Right atrium auricular region (tissue), 2 donors: ENCODE results near the gene ENPP1. TPM values are rescaled to one million over a fixed set of nuclear protein-coding genes. Genes with fewer than 3 reads are reported as not detected.
A peak's percentile ranks its signal among the peaks of the same experiment; 100 is the strongest.

Source experiments
- DNase-seq: peaks from one replicate; pipeline ENCODE4 v3.0.0-alpha.2; 2019; ENCODE audit warnings: low spot score
- H3K27ac ChIP-seq, 2 donors: fragments of 200-600 bp; sonication (generic); 1 replicate in 1 of 2; 2 replicates in 1 of 2; pipeline ENCODE4 v1.5.1; 2016 to 2019
- H3K27me3 ChIP-seq, 2 donors: fragments of 200-600 bp; sonication (generic); one replicate each; pipeline versions ENCODE4 v1.5.1 to v1.6.0; 2017 to 2019
- H3K36me3 ChIP-seq: fragments of 200-600 bp; sonication (generic); one replicate; pipeline ENCODE4 v1.5.1; 2016
- H3K4me1 ChIP-seq, 2 donors: fragments of 200-600 bp; sonication (generic); one replicate each; pipeline versions ENCODE4 v1.5.1 to v1.6.0; 2017 to 2019
- H3K4me3 ChIP-seq, 2 donors: fragments of 200-600 bp; sonication (generic); 1 replicate in 1 of 2; 2 replicates in 1 of 2; pipeline ENCODE4 v1.5.1; 2017 to 2019; ENCODE audit warnings: mild to moderate bottlenecking in 1 of 2, moderate library complexity in 1 of 2
- H3K9me3 ChIP-seq, 2 donors: fragments of 200-600 bp; sonication (generic); one replicate each; pipeline ENCODE4 v1.5.1; 2019
- total RNA-seq, 2 donors: library from RNA; depleted of rRNA; stranded (reverse); fragments of >200 nt; gene quantifications; one replicate each; pipeline ENCODE4 v1.1.0, GENCODE V29; 2016
- TF ChIP-seq, protein P1 (sequence below), 2 donors: fragments of 200-600 bp; sonication (generic); IDR thresholded peaks; one replicate each; pipeline ENCODE4 v1.5.1; 2019; ENCODE audit warnings: antibody characterized with exemption in 2 of 2

ENPP1 gene
- total RNA-seq, 2 donors from 2014 or later = 3.4 to 5.5 TPM

DNA sequence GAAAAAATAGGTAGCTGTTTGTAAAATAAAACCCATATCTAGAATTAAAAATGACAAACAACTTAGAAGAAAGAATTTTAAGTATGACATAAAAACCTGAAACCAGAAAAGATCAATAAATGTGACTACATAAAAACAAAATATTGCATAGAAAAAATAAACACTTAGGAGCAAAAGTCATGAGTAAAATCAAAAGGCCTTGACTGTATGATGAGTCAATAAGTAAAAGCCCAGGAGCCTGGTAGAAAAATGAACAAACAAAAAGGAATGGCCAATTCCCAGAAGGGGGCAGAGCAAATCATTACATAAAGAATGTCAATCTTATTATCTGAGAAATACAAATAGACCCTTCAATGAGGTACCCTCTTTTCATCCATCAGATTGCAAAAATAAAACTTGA, 20.7 kb upstream of the ENPP1 start:
- no peak overlapping the region for H3K4me3 ChIP-seq
- no peak for DNase-seq
- H3K4me1 ChIP-seq = peaks cover 0 to 5% of the 10 kb centered on the region in 2 donors
- H3K27me3 ChIP-seq = no peaks in the 10 kb centered on the region
- TF ChIP-seq, protein P1, sequence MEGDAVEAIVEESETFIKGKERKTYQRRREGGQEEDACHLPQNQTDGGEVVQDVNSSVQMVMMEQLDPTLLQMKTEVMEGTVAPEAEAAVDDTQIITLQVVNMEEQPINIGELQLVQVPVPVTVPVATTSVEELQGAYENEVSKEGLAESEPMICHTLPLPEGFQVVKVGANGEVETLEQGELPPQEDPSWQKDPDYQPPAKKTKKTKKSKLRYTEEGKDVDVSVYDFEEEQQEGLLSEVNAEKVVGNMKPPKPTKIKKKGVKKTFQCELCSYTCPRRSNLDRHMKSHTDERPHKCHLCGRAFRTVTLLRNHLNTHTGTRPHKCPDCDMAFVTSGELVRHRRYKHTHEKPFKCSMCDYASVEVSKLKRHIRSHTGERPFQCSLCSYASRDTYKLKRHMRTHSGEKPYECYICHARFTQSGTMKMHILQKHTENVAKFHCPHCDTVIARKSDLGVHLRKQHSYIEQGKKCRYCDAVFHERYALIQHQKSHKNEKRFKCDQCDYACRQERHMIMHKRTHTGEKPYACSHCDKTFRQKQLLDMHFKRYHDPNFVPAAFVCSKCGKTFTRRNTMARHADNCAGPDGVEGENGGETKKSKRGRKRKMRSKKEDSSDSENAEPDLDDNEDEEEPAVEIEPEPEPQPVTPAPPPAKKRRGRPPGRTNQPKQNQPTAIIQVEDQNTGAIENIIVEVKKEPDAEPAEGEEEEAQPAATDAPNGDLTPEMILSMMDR (IDR thresholded peaks at IDR 0.05) = no peak
- H3K9me3 ChIP-seq = no peaks in the 10 kb centered on the region
- no peak overlapping the region for H3K27ac ChIP-seq
- H3K36me3 ChIP-seq = no peaks in the 10 kb centered on the region

DNA sequence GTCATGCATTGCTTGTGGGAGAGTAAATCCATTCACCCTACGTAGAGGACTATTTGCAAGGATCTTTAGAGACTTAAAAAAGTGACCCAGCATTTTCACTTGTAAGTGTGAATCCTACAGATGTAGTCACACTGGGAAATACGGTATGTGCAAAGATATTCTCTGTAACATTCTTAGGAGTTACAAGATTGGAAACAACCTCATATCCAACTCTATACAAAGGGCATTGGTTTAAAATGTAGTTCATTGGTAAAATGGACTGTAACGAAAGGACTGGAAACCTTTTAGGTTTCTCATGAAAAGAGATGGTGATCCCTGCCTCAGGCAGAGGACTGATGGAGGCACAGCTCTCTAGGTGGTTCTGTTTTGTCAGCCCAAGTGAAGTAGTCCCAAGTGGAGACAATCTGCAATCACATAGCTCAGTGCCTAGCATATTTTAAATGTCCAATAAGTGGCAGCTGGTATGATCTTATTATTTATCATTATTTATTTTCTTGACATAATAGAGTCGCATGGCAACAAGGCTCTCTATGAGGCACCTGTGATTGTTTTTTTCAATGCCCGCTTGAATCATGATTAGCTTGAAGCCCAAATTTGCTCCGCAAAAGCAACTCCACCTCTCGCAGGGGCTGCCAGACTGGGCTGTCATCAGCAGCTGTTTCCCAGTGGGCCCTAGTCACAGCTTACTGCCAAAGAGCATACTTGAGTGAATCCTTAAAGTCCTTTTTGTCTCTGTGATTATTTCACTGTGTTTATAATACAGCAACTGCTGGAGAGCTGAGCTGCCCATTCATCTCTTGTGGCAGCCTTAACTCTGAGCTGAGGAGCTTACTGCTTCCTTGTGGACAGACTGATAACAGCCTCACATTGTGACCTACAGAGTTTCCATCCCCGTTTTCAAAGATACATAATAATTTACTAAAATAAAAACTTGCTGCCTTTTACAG, 19.8 kb upstream of the ENPP1 start:
- TF ChIP-seq, protein P1 (IDR thresholded peaks at IDR 0.05) = peak in 1 of 2 donors; percentile 46
- Histone ChIP-seq H3K9me3 (no peaks in the 10 kb centered on the region), H3K27me3 (no peaks in the 10 kb centered on the region), H3K4me3 (no peak overlapping the region), H3K4me1 (peaks cover 0 to 5% of the 10 kb centered on the region in 2 donors), H3K27ac (no peak overlapping the region), H3K36me3 (no peaks in the 10 kb centered on the region)
- DNase-seq = no peak

DNA sequence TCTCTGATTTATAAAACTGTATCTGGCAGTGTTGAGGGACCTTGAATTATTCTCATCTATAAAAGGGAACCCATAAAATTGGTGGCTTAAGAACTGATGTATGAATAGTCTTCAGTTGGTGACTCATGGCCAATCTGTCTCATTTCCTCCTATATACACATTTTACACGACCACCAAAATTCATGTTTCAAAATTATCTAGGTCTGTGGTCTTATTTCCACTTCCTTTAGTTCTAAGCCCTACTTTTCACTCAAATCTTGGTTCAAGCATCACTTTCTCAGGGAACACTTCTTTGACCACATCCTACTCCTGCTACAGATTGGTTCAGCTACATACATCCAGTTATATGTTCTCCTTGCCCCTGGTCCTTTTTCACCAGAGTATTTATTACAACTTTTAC, 18.6 kb upstream of the ENPP1 start:
- H3K4me3 ChIP-seq = no peak overlapping the region
- no peaks in the 10 kb centered on the region for H3K36me3 ChIP-seq
- TF ChIP-seq, protein P1 (IDR thresholded peaks at IDR 0.05) = no peak
- no peaks in the 10 kb centered on the region for H3K9me3 ChIP-seq
- H3K27ac ChIP-seq = no peak overlapping the region
- no peaks in the 10 kb centered on the region for H3K27me3 ChIP-seq
- H3K4me1 ChIP-seq = peaks cover 0 to 5% of the 10 kb centered on the region in 2 donors
- DNase-seq = no peak

DNA sequence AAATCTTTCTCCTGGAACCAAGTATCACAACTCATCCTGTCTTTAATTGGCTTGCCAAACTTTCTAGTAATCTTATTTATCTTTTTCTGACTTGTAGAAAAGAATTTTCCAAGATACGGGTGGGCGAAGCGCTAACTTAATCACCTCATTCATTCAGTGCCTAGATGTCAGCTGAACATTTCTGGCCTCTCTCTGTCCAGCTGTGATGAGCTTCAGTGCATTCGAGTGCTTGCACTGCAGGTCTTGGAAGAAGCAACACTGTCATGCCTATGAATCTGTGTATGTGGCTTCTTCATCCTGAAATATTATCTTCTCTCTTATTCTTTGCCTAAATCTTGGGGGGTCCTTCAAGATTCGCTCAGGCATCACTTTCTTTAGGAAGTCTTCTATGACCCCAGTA, 16.3 kb upstream of the ENPP1 start:
- TF ChIP-seq, protein P1 (IDR thresholded peaks at IDR 0.05) = no peak
- Histone ChIP-seq H3K9me3 (no peaks in the 10 kb centered on the region), H3K4me3 (no peak overlapping the region), H3K27ac (no peak overlapping the region), H3K27me3 (no peaks in the 10 kb centered on the region), H3K36me3 (no peaks in the 10 kb centered on the region), H3K4me1 (peaks cover 0 to 5% of the 10 kb centered on the region in 2 donors)
- DNase-seq = no peak

DNA sequence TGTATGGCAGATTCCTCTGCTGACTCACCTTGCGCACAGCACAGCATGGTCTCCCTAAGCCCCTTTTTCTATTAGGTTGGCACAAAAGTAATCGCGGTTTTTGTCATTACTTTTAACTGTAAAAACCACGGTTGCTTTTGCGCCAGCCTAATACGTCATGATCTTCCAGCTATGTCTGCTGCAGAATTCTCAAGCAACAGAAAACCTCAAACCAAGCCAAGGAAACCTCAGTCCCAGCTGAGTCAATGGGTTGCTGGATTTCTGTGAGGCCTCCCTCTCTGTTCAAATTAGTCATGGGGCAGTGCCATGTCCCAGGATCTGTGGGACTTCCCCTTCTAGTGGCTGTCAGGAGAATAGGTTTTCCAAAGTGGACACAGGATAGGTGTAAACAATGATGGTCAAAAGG, 15.7 kb upstream of the ENPP1 start:
- H3K36me3 ChIP-seq = no peaks in the 10 kb centered on the region
- no peak for DNase-seq
- TF ChIP-seq, protein P1 (IDR thresholded peaks at IDR 0.05) = no peak

More for the DNA sequence above, 15.7 kb upstream of the ENPP1 start:
- H3K9me3 ChIP-seq = no peaks in the 10 kb centered on the region
- peaks cover 0 to 5% of the 10 kb centered on the region in 2 donors for H3K4me1 ChIP-seq
- H3K27me3 ChIP-seq = no peaks in the 10 kb centered on the region
- no peak overlapping the region for H3K4me3 ChIP-seq
- H3K27ac ChIP-seq = no peak overlapping the region
